NCI-H146 treated with DMSO at 0.1 percent for 48 hours (cell line): ENCODE measurements around the gene FRA10AC1.

Source experiments
- DNase-seq: peaks from one replicate; lab custom pipeline; 2025; ENCODE audit not compliant: unreplicated experiment; lab: John Stamatoyannopoulos, UW

FRA10AC1 gene

GRCh38 chr10:93630625-93631557 is 71.5 kb downstream of the FRA10AC1 start:
- DNase-seq = no peak

GRCh38 chr10:93629647-93630305 is 72.6 kb downstream of the FRA10AC1 start:
- DNase-seq = no peak

GRCh38 chr10:93628858-93629257 is 73.5 kb downstream of the FRA10AC1 start:
- DNase-seq = no peak

DNA sequence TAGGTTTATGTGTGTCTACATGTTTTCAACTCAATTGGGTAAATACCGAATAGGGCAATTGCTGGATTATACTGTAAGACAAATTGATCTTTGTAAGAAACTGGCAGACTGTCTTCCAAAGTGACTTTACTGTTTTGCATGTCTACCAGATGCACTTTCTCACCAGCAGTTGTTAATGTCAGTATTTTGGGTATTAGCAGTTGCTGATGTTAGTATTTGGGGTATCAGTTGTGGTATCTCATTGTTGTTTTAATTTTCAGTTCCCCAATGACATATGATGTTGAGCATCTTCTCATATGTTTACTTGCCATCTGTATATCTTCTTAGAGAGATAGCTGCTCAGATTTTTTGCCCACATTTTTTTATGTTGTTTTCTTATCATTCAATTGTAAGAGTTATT is 79.5 kb downstream of the FRA10AC1 start:
- DNase-seq = no peak

- no peak for DNase-seq
Measured at GRCh38 chr10:93620925-93621324, 81.5 kb downstream of the FRA10AC1 start.
